Measurements from ENCODE around the gene FAM120A.

The FAM120A gene

DNA sequence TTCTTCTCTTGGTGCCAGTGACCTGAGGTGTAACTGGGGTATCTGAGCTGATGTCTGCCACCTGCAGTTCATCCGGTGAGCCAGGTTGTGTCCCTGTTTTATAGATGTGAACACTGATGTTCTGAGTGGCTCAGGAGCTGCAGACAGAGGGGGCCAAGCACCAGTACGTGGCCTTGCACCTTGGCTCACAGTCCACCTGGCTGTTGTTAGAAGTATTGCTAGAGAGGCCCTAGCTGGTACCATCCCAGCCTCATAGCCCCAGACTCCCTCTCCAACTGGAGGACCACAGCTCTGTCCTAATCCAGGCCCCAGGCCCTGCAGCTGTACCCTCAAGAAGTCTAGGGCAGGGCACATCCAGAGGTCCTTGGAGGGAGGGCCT is 141.1 kb downstream of the FAM120A start:
- TF ChIP-seq, protein P1, sequence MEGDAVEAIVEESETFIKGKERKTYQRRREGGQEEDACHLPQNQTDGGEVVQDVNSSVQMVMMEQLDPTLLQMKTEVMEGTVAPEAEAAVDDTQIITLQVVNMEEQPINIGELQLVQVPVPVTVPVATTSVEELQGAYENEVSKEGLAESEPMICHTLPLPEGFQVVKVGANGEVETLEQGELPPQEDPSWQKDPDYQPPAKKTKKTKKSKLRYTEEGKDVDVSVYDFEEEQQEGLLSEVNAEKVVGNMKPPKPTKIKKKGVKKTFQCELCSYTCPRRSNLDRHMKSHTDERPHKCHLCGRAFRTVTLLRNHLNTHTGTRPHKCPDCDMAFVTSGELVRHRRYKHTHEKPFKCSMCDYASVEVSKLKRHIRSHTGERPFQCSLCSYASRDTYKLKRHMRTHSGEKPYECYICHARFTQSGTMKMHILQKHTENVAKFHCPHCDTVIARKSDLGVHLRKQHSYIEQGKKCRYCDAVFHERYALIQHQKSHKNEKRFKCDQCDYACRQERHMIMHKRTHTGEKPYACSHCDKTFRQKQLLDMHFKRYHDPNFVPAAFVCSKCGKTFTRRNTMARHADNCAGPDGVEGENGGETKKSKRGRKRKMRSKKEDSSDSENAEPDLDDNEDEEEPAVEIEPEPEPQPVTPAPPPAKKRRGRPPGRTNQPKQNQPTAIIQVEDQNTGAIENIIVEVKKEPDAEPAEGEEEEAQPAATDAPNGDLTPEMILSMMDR (IDR thresholded peaks at IDR 0.05; ENCODE audit: borderline replicate concordance, insufficient read depth, low read depth, low read length): 0 out of 2 replicates have a peak, but pooled peaks have one; percentile 26
- H3K4me3 ChIP-seq (ENCODE audit: low read depth, low read length): no peak overlapping the region

DNA sequence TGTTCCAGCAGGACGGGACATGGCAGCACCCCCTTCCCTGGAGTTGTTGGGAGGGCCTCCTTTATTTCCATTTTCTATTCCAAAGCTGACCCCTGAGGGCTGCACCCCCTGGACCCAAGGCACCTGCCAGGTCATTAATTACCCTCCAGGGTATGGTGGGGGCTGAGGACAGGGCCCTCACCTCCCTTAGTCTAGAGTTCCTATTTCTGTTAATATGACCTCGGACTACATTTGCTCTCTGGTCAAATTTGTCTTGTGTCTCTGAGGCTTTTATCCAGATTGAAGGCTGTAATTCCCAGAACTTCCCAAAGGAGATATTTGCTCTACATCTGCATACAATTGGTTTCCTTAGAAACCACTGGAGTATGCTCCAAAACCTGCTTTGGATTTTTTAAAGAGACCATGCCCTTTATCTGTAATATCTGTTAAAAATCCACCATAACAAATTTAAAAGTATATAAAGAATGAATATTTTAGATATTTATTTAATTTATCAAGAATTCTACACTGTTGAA is 141.7 kb downstream of the FAM120A start:
- no peak overlapping the region for H3K4me3 ChIP-seq (ENCODE audit: low read depth, low read length)
- TF ChIP-seq, protein P1 (IDR thresholded peaks at IDR 0.05; ENCODE audit: borderline replicate concordance, insufficient read depth, low read depth, low read length): no peak

DNA sequence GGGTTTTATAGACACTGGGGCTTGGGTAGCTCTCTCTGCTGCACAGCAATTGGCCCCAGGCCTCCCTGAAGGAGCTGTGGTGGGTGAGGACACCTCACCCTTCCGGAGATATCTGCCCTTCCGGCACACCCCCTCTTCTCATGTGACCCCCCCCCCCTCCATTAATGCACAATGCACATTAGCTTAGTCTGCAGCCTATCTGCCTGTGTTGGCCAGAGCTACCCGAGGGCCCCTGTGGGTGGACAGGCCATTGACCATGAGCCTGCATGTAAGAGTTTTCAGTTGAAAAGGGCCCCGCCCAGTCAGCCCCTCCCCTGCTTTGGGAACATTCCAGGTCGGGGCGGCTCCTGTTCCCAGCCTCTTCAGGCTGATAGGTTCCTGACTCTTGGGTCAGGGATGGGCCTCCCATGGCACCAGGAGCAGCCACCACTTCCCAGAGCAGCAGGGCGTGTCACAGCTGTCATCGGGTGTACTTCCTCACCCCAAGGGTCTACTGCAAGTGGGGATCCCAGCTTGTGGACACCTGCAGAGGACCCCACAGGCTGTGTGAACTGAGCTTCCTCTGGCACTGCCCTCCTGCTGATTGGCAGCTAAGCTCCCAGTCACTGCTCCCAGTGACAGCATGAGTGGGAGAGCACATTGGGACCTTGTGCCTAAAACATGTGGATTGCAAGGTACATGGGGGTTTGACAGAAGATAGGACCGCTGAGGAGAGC is 142.7 kb downstream of the FAM120A start:
- TF ChIP-seq, protein P1 (IDR thresholded peaks at IDR 0.05; ENCODE audit: borderline replicate concordance, insufficient read depth, low read depth, low read length): no peak
- no peak overlapping the region for H3K4me3 ChIP-seq (ENCODE audit: low read depth, low read length)

DNA sequence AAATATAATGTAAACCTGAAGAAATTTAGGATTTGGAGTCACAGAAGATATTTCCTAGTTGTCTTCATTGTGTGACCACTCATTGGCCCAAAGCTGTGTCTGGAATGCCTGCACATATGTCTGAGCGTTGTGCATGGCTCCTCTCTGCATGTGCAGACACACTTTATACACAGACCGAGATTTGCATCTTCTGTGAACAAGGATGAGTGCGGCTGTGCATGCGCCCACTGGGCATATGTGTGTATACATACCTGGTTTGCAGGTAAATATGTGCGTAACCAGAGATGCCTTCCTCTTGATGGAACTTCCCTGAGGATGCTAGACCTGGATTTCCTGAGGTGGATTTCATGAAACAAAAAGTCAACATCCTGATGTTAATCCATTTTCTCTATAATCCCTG is 144.0 kb downstream of the FAM120A start:
- no peak overlapping the region for H3K4me3 ChIP-seq (ENCODE audit: low read depth, low read length)
- TF ChIP-seq, protein P1 (IDR thresholded peaks at IDR 0.05; ENCODE audit: borderline replicate concordance, insufficient read depth, low read depth, low read length): no peak

DNA sequence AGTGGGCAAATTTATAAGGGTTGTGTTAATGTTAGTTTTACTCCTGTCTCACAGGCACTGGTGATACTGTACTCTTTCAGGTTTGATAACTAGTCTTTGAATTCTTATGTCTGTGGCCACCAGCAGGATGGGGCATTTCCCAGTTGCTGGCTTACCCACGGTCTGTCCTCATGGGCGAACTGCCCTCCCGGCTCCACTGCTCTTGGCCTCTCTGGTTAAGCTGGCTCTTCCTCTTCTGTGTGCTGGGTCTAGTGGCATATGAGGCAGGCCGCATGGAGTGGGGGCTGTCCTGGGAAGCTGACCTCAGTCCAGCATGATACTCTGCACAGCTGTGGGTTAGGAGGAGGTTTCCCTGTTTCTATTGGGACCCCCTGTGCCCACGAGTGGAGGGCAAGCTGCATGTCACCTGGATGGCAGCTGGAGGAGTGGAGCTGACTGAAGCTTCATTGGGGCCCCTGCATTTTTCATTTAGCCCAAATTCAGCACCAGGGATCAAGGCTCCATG is 144.4 kb downstream of the FAM120A start:
- H3K4me3 ChIP-seq (ENCODE audit: low read depth, low read length): no peak overlapping the region

DNA sequence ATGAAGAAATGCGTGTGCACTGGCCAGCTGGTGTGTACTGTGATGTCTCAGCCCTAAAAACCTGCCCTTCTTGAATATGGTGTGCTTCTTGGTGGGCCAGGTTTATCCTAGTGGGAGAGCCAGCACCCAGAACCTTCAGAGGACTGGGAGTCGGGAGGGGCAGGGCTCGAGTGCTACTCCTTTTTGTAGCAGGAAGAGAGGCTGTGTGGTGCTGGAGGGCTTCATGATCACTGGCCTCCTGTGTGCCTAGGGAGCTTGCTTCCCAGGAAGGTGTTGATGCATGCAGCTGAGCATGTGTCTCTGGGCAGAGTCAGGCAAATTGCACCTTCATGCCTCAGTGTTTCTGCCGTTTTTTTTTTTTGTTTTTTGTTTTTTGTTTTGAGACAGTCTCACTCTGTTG is 144.9 kb downstream of the FAM120A start:
- no peak overlapping the region for H3K4me3 ChIP-seq (ENCODE audit: low read depth, low read length)
- TF ChIP-seq, protein P1 (IDR thresholded peaks at IDR 0.05; ENCODE audit: borderline replicate concordance, insufficient read depth, low read depth, low read length): no peak

More for the DNA sequence above, 144.4 kb downstream of the FAM120A start:
- TF ChIP-seq, protein P1 (IDR thresholded peaks at IDR 0.05; ENCODE audit: borderline replicate concordance, insufficient read depth, low read depth, low read length): no peak
